ENCODE data around the gene AURKA.
A peak's percentile ranks its signal among the peaks of the same experiment; 100 is the strongest.
"Not testable (repeated sequence)": the region's sequence is repeated elsewhere in the genome, so short reads cannot be mapped to it uniquely, and the experiment has no call there.

AURKA gene

DNA sequence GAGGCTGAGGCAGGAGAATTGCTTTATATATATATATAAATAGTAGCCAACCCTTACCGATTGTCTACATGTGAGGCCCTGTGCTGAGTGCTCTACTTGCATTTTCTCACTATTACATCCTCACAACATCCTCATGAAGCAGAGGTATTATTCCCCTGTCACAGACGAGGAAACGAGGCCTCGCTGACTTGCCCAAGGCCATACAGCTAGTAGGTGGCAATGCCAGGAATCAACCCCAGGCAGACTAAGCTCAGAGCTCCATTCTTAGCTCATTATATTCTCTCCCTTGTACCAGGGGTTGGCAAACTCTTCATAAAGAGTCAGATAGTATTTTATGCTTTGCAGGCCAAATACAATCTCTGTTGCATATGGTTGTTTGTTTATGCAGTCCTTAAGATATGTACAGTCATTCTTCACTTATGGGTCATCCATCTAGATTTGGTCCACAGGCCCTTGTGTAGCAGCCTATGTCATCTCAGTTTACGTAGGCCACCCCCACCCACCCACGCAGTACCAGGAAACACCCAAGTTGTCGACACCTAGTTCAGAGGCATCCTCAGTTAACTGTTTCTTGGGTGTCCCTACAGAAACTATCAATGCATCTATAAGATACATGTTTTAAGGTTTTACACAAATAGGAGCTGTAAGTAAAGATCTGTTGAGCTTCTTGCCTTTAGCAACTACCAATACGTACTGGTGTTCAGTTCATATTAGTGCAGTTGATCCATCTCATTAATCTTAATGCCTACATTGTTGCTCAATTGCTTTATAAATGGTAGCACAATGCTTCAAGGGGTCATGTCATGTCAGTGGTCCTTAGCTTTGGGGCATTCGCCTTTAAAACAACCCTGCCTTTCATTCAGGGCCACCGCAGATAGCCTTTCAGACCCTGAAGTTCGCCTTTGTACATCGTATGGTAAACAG, 23.1 kb upstream of the AURKA start:
- DNase-seq (ENCODE audit: extremely low read depth, low read depth) = peak; percentile 38

DNA sequence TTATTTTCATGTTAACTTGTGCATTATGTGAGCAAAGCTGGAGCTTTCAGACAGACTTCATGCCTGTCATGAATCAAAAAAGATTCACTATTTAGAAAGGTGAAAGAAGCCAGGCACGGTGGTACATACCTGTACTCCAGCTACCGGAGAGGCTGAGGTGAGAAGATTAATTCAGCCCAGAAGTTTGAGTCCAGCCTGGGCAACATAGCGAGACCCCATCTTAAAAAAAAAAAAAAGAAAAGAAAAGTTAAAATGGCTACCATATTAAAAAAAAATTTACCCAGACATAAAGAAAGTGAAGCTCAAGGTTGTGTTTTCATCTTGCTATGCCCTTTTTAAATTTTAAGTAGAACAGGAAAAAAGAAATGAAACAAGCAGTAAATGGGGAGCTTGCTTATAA, 20.9 kb upstream of the AURKA start:
- no peak for DNase-seq (ENCODE audit: extremely low read depth, low read depth)
- TF ChIP-seq, protein P1, sequence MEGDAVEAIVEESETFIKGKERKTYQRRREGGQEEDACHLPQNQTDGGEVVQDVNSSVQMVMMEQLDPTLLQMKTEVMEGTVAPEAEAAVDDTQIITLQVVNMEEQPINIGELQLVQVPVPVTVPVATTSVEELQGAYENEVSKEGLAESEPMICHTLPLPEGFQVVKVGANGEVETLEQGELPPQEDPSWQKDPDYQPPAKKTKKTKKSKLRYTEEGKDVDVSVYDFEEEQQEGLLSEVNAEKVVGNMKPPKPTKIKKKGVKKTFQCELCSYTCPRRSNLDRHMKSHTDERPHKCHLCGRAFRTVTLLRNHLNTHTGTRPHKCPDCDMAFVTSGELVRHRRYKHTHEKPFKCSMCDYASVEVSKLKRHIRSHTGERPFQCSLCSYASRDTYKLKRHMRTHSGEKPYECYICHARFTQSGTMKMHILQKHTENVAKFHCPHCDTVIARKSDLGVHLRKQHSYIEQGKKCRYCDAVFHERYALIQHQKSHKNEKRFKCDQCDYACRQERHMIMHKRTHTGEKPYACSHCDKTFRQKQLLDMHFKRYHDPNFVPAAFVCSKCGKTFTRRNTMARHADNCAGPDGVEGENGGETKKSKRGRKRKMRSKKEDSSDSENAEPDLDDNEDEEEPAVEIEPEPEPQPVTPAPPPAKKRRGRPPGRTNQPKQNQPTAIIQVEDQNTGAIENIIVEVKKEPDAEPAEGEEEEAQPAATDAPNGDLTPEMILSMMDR (IDR thresholded peaks at IDR 0.05; ENCODE audit: low read depth, low read length) = no peak

More for the DNA sequence above, 23.1 kb upstream of the AURKA start:
- TF ChIP-seq, protein P1 (IDR thresholded peaks at IDR 0.05; ENCODE audit: low read depth, low read length) = no peak

DNA sequence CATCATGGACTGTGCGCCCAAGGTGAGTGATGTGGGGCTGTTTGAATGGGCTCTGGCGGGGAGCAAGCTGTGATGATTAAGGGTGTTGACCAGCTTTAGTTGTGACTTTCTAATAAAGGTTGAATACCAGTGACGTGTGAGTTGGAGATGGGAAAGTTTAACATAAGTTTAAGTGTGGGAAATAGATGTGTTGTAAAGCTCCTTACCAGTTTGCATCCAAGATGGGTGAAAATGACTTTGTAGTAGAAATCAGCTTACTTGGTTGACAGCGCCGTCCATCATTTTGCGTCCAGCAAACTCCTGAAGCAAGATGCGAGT, 20.4 kb upstream of the AURKA start:
- no peak for DNase-seq (ENCODE audit: extremely low read depth, low read depth)
- TF ChIP-seq, protein P1 (IDR thresholded peaks at IDR 0.05; ENCODE audit: low read depth, low read length) = no peak

DNA sequence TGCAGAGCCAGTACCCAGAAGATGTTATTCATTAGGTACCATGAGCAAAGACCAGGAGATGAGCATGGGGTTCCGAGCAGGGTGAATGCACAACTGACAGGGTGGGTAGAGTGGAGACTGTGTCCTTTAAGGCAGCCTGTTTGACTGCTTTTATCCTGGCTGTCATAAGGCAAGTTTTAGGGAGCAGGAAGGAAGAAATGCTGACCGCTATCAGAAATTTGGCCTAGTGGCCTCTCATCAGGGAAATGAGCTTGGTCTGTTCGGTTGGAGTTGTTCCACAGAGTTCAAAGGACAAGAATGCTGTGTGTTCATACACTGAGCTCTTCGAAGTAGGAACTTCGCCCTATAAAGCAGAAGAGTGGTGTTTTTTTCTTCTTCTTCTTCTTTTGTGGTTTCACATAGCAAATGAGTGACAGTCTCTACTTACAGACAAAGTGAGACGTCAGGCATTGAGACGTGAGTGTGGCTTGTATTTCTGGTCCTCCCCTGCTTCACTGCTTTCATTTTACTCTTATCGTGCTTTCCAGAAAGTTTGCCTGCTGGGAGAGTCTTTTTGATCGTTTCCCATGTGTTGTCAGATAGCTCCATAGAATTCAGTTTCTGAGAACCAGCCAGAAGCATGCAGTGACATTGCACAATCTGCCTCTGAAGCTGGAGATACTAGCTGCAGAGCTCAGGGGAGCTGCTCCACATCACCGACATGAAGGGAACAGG, 19.9 kb upstream of the AURKA start, which contains the start of gene CASS4:
Gene CASS4, plus strand, starts transcription at position 502 of the 714 bp plus-strand sequence. Its CDS starts 199 bp downstream, at position 701.
- no peak for DNase-seq (ENCODE audit: extremely low read depth, low read depth)
- TF ChIP-seq, protein P1 (IDR thresholded peaks at IDR 0.05; ENCODE audit: low read depth, low read length) = no peak

DNA sequence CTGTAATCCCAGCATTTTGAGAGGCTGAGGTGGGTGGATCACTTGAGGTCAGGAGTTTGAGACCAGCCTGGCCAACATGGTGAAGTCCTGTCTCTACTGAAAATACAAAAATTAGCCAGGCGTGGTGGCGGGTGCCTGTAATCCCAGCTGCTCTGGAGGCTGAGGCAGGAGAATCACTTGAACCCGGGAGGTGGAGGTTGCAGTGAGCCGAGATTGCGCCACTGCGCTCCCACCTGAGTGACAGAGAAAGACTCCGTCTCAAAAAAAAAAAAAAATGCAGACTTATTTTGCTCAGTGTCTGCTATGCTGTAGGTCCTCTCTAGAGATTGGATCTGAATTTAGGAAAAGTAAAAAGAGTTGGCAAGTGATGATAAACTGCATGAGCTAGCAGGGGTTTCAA, 19.3 kb upstream of the AURKA start:
- not testable (repeated sequence) for DNase-seq (ENCODE audit: extremely low read depth, low read depth)

DNA sequence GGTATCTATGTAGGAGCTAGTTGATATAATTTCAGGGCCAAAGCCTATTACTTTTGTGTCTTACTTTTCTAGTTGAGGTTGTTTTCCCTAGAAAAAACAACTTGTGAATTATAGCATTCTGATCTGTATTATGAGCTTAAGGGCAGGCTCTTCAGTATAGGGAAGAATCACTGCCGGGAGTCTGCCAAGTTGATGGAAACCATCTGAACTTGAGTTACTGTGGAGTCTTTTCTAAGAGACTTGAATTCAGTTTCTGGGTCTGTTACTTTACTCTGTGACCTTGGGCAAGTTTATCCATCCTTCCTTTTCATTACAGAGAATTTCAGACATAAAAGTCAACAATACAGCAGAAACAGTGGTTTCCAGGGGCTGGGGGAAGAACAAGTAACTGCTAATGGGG, 17.9 kb upstream of the AURKA start:
- TF ChIP-seq, protein P1 (IDR thresholded peaks at IDR 0.05; ENCODE audit: low read depth, low read length) = no peak
- no peak for DNase-seq (ENCODE audit: extremely low read depth, low read depth)

DNA sequence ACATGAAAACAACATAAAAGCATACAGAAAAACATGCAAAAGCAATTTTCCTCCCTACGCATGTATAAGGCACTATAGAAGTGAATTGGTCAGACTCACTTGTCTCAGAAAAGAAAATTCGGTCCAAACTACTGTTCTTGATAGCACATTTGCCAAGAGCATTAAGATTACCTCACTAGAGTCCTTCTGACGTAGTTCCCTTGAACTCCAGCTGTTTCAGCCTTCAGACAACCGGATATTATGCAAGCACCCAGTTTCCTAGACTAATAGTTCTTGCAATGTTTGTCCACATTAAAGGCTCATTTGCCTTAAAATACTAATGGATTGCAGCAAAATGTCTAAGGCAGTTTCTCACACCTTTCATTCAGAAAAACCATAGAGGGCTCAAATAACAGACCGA, 17.5 kb upstream of the AURKA start:
- TF ChIP-seq, protein P1 (IDR thresholded peaks at IDR 0.05; ENCODE audit: low read depth, low read length) = no peak
- no peak for DNase-seq (ENCODE audit: extremely low read depth, low read depth)

All from AG09319 (cell line).